HL-60 (cell line): ENCODE data around the gene DTX4.

Experiments used
- DNase-seq, 2 experiments: peaks; one replicate each; pipeline ENCODE4 v3.0.0-alpha.2; 2010 to 2020; ENCODE audit warnings: low read depth in 1 of 2, low spot score in 1 of 2
- H3K27ac ChIP-seq: fragments of 250-450 bp; sonication (Bioruptor Pico); replicated peaks from 2 replicates; pipeline ENCODE4 v1.5.1; 2020; ENCODE audit warnings: mild to moderate bottlenecking, moderate library complexity
- H3K27me3 ChIP-seq: fragments of 250-450 bp; sonication (Bioruptor Pico); 2 replicates; pipeline ENCODE4 v1.5.1; 2021; ENCODE audit warnings: mild to moderate bottlenecking, moderate library complexity; ENCODE audit not compliant: insufficient read depth, poor library complexity, severe bottlenecking
- H3K4me3 ChIP-seq: replicated peaks from 2 replicates; pipeline ENCODE4 v1.5.1; 2011; ENCODE audit warnings: mild to moderate bottlenecking, control low read depth, low read length; ENCODE audit not compliant: insufficient read depth
- GABPA ChIP-seq: IDR thresholded peaks from 2 replicates; pipeline ENCODE4 v1.6.1; 2012; ENCODE audit warnings: low read depth
- POLR2AphosphoS5 ChIP-seq: IDR thresholded peaks from 2 replicates; pipeline ENCODE4 v1.6.1; 2012; ENCODE audit warnings: low read depth
- SPI1 ChIP-seq: IDR thresholded peaks from 2 replicates; pipeline ENCODE4 v1.6.1; 2012; ENCODE audit warnings: low read depth, mild to moderate bottlenecking, borderline replicate concordance
- TF ChIP-seq, protein P1 (sequence below): IDR thresholded peaks from one replicate; pipeline ENCODE4 v1.5.1; 2011; ENCODE audit warnings: low read length, control low read depth, inconsistent platforms; ENCODE audit not compliant: insufficient read depth
- TF ChIP-seq, protein P2 (sequence below): IDR thresholded peaks from 2 replicates; pipeline ENCODE4 v1.6.1; 2012; ENCODE audit warnings: low read depth; ENCODE audit not compliant: insufficient replicate concordance

DTX4 gene

DNA sequence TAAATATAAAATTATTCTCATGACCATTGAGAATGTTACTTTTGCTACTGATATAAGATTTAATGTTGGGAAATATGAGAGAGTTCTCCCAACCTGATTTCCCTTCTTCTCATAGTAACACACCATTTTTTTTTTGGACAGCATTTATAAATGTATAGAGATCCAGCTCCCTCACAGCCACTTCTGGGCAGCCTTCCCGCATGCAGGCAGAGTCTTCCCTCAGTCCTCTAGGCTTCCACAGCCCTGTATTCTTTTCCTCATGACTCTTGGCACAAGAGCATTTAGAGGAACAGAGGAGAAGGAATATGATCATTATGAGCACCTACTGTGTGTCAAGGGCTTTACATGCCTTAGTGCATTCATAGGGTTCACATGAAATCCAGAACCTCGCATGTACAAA is 9.0 kb downstream of the DTX4 start:
- TF ChIP-seq, protein P1, sequence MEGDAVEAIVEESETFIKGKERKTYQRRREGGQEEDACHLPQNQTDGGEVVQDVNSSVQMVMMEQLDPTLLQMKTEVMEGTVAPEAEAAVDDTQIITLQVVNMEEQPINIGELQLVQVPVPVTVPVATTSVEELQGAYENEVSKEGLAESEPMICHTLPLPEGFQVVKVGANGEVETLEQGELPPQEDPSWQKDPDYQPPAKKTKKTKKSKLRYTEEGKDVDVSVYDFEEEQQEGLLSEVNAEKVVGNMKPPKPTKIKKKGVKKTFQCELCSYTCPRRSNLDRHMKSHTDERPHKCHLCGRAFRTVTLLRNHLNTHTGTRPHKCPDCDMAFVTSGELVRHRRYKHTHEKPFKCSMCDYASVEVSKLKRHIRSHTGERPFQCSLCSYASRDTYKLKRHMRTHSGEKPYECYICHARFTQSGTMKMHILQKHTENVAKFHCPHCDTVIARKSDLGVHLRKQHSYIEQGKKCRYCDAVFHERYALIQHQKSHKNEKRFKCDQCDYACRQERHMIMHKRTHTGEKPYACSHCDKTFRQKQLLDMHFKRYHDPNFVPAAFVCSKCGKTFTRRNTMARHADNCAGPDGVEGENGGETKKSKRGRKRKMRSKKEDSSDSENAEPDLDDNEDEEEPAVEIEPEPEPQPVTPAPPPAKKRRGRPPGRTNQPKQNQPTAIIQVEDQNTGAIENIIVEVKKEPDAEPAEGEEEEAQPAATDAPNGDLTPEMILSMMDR = no peak
- no peak for TF ChIP-seq GABPA
- TF ChIP-seq, protein P2, sequence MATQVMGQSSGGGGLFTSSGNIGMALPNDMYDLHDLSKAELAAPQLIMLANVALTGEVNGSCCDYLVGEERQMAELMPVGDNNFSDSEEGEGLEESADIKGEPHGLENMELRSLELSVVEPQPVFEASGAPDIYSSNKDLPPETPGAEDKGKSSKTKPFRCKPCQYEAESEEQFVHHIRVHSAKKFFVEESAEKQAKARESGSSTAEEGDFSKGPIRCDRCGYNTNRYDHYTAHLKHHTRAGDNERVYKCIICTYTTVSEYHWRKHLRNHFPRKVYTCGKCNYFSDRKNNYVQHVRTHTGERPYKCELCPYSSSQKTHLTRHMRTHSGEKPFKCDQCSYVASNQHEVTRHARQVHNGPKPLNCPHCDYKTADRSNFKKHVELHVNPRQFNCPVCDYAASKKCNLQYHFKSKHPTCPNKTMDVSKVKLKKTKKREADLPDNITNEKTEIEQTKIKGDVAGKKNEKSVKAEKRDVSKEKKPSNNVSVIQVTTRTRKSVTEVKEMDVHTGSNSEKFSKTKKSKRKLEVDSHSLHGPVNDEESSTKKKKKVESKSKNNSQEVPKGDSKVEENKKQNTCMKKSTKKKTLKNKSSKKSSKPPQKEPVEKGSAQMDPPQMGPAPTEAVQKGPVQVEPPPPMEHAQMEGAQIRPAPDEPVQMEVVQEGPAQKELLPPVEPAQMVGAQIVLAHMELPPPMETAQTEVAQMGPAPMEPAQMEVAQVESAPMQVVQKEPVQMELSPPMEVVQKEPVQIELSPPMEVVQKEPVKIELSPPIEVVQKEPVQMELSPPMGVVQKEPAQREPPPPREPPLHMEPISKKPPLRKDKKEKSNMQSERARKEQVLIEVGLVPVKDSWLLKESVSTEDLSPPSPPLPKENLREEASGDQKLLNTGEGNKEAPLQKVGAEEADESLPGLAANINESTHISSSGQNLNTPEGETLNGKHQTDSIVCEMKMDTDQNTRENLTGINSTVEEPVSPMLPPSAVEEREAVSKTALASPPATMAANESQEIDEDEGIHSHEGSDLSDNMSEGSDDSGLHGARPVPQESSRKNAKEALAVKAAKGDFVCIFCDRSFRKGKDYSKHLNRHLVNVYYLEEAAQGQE = no peak
- no peak for TF ChIP-seq POLR2AphosphoS5
- no peak for TF ChIP-seq SPI1
- no peaks in the 10 kb centered on the region for H3K27me3 ChIP-seq
- no peak for DNase-seq
- no peak overlapping the region for H3K27ac ChIP-seq
- H3K4me3 ChIP-seq = no peak overlapping the region

DNA sequence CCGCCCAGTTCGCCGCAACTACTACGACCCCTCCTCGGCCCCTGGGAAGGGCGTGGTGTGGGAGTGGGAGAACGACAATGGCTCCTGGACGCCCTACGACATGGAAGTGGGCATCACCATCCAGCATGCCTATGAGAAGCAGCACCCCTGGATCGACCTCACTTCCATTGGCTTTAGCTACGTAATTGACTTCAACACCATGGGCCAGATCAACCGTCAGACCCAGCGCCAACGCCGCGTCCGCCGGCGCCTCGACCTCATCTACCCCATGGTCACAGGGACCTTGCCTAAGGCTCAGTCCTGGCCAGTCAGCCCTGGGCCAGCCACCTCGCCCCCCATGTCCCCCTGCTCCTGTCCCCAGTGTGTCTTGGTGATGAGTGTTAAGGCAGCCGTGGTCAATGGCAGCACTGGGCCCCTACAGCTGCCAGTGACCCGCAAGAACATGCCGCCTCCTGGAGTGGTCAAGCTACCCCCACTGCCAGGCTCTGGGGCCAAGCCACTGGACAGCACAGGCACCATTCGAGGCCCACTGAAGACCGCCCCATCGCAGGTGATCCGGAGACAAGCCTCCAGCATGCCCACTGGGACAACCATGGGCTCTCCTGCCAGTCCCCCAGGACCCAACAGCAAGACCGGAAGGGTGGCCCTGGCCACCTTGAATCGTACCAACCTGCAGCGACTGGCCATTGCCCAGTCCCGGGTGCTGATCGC is 10.0 kb downstream of the DTX4 start:
- no peaks in the 10 kb centered on the region for H3K27me3 ChIP-seq
- no peak overlapping the region for H3K27ac ChIP-seq
- H3K4me3 ChIP-seq = no peak overlapping the region
- TF ChIP-seq, protein P2 = no peak
- TF ChIP-seq, protein P1 = no peak
- TF ChIP-seq GABPA = no peak
- no peak for TF ChIP-seq SPI1
- no peak for TF ChIP-seq POLR2AphosphoS5
- DNase-seq = no peak

DNA sequence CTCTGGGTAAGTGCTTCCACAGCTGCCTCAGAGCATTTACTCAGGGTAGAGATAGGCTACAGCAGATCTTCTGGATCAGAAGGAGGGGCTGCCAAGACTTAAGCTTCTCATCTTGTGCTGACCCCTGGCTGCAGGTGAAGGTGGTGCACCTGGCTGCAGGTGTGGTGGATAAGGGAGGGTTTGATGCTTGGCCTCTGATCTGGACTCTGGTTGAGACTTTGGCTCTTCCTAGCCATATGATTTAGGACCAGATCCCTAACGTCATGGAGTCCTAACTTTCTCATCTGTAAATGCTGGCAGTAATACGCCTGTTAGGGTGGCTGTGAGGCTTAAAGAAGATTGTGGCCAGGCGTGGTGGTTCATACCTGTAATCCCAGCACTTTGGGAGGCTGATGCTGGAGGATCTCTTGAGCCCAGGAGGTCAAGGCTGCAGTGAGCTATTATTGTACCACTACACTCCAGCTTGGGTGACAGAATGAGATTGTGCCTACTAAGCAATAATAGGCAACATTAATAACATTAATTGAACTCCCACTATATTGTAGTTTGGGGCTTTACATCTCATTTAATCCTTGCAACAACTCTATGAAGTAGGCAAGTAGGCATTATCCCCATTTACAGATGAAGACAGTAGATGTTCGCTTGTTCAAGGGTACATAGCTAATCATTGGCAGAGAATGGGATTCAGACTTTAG is 10.7 kb downstream of the DTX4 start:
- TF ChIP-seq, protein P2 = no peak
- no peak for TF ChIP-seq SPI1
- TF ChIP-seq GABPA = no peak
- TF ChIP-seq POLR2AphosphoS5 = no peak
- TF ChIP-seq, protein P1 = no peak
- H3K4me3 ChIP-seq = no peak overlapping the region
- no peaks in the 10 kb centered on the region for H3K27me3 ChIP-seq
- no peak for DNase-seq
- no peak overlapping the region for H3K27ac ChIP-seq
